GM23338 (cell line): Measurements from ENCODE around the gene CBX6.

Experiments used
- CREB1 ChIP-seq: fragments of 250-450 bp; sonication (Bioruptor Pico); IDR thresholded peaks from 2 replicates; pipeline ENCODE4 v1.5.0; 2020; ENCODE audit warnings: low read depth, mild to moderate bottlenecking, moderate library complexity
- EZH2 ChIP-seq: fragments of 200-600 bp; sonication (generic); IDR thresholded peaks from one replicate; pipeline ENCODE4 v1.8.0; 2017; ENCODE audit warnings: antibody characterized with exemption, mild to moderate bottlenecking, low read depth; ENCODE audit not compliant: unreplicated experiment
- EZH2phosphoT487 ChIP-seq: fragments of 200-600 bp; sonication (generic); IDR thresholded peaks from one replicate; pipeline ENCODE4 v1.8.1; 2018; ENCODE audit warnings: antibody characterized with exemption; ENCODE audit not compliant: unreplicated experiment
- JUNB ChIP-seq: IDR thresholded peaks from one replicate; pipeline ENCODE4 v1.6.1; 2016; ENCODE audit warnings: antibody characterized with exemption; ENCODE audit not compliant: unreplicated experiment
- NANOG ChIP-seq: IDR thresholded peaks from 2 replicates; pipeline ENCODE4 v1.6.1; 2016; ENCODE audit warnings: antibody characterized with exemption, borderline replicate concordance
- POLR2AphosphoS5 ChIP-seq: IDR thresholded peaks from 2 replicates; pipeline ENCODE4 v1.6.1; 2016; ENCODE audit warnings: antibody characterized with exemption, low read depth
- STAT1 ChIP-seq: IDR thresholded peaks from one replicate; pipeline ENCODE4 v1.6.1; 2016; ENCODE audit warnings: antibody characterized with exemption; ENCODE audit not compliant: unreplicated experiment
- ZNF114 ChIP-seq: fragments of 250-450 bp; sonication (Bioruptor Pico); IDR thresholded peaks from 2 replicates; pipeline ENCODE4 v1.5.0; 2020; ENCODE audit warnings: mild to moderate bottlenecking, moderate library complexity
- ZNF331 ChIP-seq: fragments of 250-450 bp; sonication (Bioruptor Pico); IDR thresholded peaks from 2 replicates; pipeline ENCODE4 v1.5.0; 2020; ENCODE audit warnings: low read depth, mild to moderate bottlenecking, moderate library complexity
- TF ChIP-seq, protein P1 (sequence below): IDR thresholded peaks from one replicate; pipeline ENCODE4 v1.6.1; 2018; ENCODE audit warnings: antibody characterized with exemption; ENCODE audit not compliant: unreplicated experiment
- TF ChIP-seq, protein P2 (sequence below), 2 experiments: fragments of 200-600 bp in 1 of 2; sonication (generic) in 1 of 2; conservative IDR thresholded peaks; 2 replicates each; pipeline versions ENCODE4 v1.5.1 to v1.6.1; 2016 to 2017; ENCODE audit warnings: antibody characterized with exemption in 2 of 2, low read depth in 2 of 2, mild to moderate bottlenecking in 2 of 2, moderate library complexity in 1 of 2
- TF ChIP-seq, protein P3 (sequence below): IDR thresholded peaks from 2 replicates; pipeline ENCODE4 v1.6.1; 2016; ENCODE audit warnings: antibody characterized with exemption

DNA sequence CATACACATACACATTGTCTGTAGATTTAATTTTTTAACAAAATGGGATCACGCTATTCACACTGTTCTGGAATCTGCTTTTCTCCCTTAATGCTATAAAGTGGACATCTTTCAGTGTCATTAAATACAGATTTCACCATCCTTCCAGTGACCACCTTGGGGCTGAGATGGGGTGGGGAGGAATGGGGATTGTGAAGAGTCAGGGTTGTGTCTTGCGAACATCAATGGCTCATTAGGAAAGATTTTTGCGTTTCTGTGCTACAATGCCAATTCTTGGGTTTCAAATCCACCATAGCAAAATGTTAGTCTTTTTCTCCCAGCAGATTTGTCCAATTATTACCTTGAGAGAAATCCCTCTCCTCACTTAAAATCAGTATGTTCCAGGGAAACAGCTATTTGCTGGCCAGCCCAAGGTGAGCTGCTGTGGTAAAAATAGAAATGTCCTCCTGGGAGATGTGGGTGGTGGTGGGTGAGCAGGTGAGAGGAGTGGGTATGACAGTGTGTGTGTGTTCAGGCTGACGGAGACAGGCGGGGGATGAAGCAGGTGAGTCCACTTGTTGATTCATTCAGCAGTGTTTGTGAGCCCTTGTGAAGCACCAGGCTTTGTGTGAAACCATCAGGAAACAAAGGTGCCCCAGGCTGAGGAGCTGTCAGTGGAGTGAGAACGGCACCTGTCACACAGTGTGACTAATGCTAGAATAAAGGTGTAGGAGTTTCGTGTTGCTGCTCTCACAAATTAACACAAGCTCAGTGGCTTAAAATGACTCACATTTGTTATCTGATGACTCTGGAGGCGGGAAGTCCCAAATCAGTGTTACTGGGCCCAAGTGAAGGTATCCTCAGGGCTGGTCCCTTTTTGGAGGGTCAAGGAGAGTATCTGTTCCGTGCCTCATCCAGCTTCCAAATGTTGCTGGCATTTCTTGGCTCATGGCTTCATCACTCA lies 1.7 kb upstream of the CBX6 start:
- TF ChIP-seq, protein P1, sequence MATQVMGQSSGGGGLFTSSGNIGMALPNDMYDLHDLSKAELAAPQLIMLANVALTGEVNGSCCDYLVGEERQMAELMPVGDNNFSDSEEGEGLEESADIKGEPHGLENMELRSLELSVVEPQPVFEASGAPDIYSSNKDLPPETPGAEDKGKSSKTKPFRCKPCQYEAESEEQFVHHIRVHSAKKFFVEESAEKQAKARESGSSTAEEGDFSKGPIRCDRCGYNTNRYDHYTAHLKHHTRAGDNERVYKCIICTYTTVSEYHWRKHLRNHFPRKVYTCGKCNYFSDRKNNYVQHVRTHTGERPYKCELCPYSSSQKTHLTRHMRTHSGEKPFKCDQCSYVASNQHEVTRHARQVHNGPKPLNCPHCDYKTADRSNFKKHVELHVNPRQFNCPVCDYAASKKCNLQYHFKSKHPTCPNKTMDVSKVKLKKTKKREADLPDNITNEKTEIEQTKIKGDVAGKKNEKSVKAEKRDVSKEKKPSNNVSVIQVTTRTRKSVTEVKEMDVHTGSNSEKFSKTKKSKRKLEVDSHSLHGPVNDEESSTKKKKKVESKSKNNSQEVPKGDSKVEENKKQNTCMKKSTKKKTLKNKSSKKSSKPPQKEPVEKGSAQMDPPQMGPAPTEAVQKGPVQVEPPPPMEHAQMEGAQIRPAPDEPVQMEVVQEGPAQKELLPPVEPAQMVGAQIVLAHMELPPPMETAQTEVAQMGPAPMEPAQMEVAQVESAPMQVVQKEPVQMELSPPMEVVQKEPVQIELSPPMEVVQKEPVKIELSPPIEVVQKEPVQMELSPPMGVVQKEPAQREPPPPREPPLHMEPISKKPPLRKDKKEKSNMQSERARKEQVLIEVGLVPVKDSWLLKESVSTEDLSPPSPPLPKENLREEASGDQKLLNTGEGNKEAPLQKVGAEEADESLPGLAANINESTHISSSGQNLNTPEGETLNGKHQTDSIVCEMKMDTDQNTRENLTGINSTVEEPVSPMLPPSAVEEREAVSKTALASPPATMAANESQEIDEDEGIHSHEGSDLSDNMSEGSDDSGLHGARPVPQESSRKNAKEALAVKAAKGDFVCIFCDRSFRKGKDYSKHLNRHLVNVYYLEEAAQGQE = no peak
- TF ChIP-seq, protein P2, sequence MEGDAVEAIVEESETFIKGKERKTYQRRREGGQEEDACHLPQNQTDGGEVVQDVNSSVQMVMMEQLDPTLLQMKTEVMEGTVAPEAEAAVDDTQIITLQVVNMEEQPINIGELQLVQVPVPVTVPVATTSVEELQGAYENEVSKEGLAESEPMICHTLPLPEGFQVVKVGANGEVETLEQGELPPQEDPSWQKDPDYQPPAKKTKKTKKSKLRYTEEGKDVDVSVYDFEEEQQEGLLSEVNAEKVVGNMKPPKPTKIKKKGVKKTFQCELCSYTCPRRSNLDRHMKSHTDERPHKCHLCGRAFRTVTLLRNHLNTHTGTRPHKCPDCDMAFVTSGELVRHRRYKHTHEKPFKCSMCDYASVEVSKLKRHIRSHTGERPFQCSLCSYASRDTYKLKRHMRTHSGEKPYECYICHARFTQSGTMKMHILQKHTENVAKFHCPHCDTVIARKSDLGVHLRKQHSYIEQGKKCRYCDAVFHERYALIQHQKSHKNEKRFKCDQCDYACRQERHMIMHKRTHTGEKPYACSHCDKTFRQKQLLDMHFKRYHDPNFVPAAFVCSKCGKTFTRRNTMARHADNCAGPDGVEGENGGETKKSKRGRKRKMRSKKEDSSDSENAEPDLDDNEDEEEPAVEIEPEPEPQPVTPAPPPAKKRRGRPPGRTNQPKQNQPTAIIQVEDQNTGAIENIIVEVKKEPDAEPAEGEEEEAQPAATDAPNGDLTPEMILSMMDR (conservative IDR thresholded peaks at IDR 0.05; ENCODE audit: low read depth in 2 of 2) = no peak
- TF ChIP-seq, protein P3, sequence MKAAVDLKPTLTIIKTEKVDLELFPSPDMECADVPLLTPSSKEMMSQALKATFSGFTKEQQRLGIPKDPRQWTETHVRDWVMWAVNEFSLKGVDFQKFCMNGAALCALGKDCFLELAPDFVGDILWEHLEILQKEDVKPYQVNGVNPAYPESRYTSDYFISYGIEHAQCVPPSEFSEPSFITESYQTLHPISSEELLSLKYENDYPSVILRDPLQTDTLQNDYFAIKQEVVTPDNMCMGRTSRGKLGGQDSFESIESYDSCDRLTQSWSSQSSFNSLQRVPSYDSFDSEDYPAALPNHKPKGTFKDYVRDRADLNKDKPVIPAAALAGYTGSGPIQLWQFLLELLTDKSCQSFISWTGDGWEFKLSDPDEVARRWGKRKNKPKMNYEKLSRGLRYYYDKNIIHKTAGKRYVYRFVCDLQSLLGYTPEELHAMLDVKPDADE = no peak
- TF ChIP-seq EZH2phosphoT487 = no peak
- TF ChIP-seq POLR2AphosphoS5 = no peak
- TF ChIP-seq ZNF331 (CRISPR knock-in tag) = no peak
- no peak for TF ChIP-seq JUNB
- TF ChIP-seq CREB1 (CRISPR knock-in tag) = no peak
- no peak for TF ChIP-seq NANOG
- no peak for TF ChIP-seq STAT1
- TF ChIP-seq EZH2 = no peak
- no peak for TF ChIP-seq ZNF114 (CRISPR knock-in tag)
